HG02973 (cell line): ENCODE data around the gene AIG1.
"Not testable (repeated sequence)": the region's sequence is repeated elsewhere in the genome, so short reads cannot be mapped to it uniquely, and the experiment has no call there.

Source experiments
- ATAC-seq: cut with Tn5 transposase; IDR thresholded peaks from one replicate; pipeline ENCODE4 v1.9.1; 2021; ENCODE audit warnings: moderate library complexity; ENCODE audit not compliant: unreplicated experiment

Gene AIG1

GRCh38 chr6:143223895-143224294, 163.2 kb downstream of the AIG1 start:
- no peak for ATAC-seq

- ATAC-seq = no peak
These were observed 163.8 kb downstream of the AIG1 start for GRCh38 chr6:143224516-143224915.

DNA sequence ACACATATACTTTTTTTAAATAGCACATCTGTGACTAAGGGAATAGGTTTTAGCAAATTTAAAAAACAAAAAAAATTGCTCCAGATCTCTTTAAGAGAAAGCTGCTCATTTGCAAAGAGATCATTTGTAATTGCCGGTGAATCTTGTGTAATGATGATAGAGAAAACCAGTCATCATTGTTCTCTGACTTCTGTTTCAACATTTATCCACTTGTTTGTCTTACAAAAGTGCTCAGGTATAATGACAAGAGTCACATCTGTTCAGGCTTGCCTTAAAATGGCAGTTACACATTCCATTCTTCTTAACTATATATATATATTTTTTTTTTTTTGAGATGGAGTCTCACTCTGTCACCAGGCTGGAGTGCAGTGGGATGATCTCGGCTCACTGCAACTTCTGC, 165.2 kb downstream of the AIG1 start:
- ATAC-seq = no peak

GRCh38 chr6:143227675-143228074, 167.0 kb downstream of the AIG1 start:
- ATAC-seq = no peak

DNA sequence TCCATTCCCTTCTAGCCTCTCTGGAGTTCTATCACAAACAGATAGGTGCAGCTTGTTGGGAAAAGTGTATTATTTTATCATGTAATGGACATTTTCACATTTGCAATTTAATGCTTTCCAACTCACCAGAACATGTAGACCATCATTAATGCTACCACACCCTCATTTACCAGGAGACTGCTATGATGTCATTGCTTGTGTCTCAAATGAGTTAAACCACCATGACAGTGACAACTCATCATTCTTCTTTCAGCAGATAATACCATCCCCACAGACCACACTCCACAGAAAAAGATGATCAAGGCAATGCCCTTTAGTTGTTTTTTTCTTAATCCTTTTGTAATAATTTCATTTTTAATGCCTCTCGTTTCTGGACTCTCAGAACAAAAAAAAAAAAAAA, 168.7 kb downstream of the AIG1 start:
- ATAC-seq = no peak

DNA sequence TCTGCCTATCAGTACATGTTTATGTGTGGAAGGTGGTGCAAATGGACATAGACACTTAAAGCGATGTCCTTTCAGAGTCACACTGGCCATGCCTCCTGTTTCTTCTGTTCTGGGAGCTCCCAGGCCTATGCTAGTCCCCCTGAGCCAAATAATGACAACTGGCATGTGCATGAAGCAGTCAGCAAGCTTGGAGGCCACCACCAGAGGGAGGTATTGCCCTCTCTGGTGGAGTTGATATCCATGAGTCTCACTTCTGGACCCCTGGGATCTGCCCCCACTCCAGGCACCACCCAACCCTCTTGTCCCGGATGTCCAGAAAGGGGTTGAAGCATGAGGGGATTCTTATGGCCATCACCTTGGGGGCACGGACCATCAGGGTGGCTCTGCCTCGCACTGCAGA, 172.2 kb downstream of the AIG1 start:
- ATAC-seq = no peak

DNA sequence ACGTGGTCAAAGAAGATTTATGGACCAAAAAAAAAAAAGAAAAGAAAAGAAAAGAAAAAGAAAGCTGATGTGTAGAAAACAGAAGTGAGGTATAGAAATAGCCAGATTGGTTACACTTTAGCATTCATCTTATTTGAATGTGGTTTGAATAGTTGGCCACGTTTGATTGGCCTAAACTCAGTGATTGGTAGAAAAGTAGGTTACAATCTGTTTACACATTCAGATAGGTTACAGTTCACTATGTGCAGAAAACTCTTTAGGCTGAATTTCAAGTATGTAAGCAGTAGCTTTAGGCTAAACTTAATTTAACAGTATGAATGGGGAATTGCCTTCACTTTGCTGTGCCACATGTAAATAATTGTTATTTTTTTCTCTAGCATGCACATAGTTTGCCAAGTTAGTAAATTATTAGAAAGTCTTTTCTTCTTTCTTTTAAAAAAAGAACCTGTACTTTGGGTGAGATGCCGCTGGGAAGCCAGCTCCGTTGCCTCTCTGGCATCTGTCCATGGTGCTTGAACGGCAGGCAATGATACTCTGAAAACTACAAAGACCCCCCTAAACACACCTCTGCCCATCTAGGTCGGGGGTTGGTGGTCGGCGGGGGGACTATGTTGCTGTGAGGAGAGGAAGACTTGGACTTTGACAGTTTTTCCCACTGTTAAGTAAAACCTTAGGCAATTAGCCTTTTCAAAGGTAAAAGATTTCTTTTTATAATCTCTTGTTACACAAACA, 173.0 kb downstream of the AIG1 start:
- ATAC-seq = no peak

DNA sequence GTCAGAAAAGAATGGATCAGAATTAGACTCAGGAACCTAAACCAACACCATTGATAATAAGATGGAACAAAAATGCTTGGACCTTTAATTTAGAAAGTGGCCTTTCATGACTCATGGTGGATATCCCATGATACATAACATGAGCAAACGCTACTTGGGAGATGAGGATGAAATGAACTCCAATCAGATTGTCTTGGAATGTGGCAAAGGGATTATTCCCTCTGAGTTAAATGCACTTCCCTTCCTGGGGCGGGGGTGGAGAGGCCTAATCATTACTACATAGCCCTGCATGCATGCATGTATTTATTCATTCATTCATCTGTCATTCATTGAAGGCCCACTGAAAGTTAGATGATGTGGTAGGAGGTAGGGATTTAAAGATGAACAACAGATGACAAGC, 174.0 kb downstream of the AIG1 start:
- no peak for ATAC-seq

GRCh38 chr6:143236151-143236798, 175.6 kb downstream of the AIG1 start:
- no peak for ATAC-seq

DNA sequence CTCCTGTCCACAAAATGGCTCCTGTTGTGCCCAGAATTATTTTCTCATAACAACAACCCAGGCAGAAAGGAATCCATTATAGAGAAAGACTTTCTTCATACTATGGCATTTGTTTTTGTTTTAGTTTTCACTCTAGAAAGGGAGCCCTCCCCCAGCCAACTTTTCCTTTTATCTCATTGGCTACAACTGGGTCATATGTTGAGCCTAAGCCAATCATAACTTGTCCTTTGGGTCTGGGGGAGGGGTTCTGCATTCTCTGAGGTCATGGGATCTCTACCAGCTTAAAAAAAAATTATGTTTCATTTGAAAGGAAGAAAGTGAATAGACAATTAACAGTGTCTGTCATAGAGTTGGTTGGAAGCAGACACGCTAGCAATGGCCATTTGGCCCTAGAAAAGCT, 177.6 kb downstream of the AIG1 start:
- ATAC-seq = no peak

DNA sequence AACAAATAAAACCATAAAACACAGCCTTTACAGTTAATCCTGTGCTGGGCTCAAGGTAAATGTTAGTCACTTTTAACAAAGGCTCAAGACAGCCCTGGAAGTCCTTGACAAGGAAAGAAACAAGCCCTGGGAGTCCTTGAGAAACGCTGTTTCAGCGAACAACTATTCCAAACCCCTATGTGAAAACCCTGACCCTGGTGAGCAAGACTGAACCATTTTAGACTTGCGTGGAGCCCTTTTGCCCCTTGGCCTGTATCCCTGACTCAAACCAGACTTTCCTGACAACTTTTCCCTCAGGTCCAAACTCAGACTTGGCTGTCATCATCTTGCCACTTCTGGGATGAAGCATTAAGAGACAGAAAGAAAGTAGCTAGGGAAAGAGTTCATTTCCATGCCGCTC, 180.4 kb downstream of the AIG1 start:
- no peak for ATAC-seq

GRCh38 chr6:143241911-143242310, 181.2 kb downstream of the AIG1 start:
- no peak for ATAC-seq

DNA sequence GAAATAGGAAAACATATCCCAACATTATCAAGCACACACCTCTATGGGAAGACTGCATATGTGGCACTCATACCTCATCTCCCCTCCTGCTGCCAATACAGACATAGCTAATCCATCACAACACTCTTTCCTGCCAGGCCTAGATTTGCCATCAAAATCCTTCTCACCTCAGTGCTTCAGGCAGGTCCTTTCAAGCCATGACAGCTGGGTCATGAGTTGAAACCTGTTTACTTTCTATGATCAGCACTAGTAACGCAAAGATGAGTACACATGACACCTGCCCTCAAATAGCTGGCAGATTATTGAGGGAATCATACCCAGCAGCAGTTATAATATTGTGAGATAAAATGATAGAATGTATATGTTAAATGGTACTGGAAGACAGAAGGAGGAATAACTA, 183.1 kb downstream of the AIG1 start:
- ATAC-seq = no peak

GRCh38 chr6:143245656-143246055, 185.0 kb downstream of the AIG1 start:
- no peak for ATAC-seq

DNA sequence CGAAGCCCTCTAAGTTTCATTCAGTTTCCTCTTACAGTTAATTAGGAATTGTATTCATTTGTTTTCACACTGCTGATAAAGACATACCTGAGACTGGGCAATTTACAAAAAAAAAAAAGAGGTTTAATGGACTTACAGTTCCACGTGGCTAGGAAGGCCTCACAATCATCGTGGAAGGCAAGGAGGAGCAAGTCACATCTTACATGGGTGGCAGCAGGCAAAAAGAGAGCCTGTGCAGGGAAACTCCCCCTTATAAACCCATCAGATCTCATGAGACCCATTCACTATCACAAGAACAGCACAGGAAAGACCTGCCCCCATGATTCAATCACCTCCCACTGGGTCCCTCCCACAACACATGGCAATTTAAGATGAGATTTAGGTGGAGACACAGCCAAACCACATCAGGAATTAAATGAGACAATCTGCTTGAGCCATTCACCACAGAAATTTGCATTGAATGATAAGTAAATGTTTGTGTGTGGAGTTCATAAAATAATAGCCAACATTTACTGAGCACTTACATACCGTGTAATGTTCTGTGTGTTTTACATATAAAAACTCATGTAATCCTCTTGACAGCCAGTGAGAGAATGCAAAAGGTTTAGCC, 185.6 kb downstream of the AIG1 start:
- not testable (repeated sequence) for ATAC-seq

- ATAC-seq = no peak
These were observed 186.9 kb downstream of the AIG1 start for GRCh38 chr6:143247586-143247985.

DNA sequence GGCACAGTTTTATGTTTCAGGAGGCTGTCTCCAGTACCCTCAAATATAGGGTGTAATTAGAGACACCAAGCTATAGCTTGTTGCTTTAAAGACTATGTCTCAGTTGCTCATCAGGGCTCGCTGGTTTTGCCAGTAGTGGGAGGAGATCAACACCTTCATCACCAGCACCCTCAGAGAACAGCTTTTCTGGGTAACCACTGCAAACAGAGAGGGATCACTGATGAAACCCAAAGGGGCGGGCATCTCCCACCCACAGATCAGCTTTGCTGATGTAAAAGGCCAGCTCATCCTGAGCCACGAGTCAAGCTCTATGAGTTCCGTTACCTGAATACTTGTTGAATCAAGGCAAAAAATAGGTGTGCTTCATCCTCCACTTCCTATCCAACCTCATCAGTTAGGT, 187.7 kb downstream of the AIG1 start:
- ATAC-seq = no peak

DNA sequence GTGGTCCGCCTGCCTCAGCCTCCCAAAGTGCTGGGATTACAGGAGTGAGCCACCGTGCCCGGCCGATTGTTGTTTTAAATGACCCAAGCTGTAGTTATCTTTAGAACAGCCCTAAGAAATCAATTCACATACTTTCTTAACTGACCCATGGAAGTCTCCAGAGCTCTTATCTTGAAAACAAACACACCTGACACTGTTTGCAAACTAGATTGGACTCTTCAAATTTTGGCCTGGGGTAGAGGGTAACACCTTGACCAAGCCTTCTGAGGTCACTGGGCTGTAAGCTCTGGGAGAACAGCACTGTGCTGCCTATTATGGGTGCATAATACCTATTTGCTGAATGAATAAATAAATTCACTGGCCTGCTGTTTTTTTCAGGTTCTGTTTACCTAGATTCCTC, 190.6 kb downstream of the AIG1 start:
- ATAC-seq = no peak

DNA sequence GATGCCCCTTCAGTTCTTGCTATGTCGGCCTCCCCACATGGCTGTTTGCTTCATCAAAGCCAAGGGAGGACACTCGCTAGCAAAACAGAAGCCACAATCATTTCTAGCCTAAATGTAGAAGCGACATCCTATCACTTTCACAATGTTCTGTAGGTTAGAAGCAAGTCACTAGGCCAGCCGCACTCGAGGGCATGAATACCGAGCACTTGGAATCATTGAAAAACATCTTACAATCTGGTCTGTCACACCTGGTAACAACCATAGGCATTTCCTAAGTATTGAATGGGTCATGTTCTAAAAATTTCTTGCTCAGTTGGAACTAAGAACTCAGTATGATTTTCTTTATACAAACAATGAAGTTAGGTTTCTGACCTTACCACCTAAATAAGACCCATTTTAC, 192.3 kb downstream of the AIG1 start:
- ATAC-seq = no peak

DNA sequence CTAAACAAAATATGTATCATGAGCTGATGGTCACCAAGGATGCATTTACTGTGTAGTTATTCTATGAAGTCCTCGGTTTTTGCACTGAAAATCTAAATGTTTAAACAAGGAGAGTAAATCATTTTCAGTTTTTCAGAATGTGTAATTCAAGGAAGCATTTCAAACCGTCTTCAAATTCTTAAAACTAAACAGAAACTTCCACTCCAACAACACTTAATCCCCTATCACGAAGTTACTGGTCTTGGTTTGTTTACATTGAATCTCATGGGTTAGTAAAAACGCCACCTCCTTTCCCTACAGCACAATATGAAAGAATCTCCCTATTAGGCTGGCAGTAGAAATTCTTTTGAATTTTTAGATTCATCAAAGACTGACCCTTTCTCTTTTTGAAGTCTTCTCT, 192.9 kb downstream of the AIG1 start:
- ATAC-seq = no peak

DNA sequence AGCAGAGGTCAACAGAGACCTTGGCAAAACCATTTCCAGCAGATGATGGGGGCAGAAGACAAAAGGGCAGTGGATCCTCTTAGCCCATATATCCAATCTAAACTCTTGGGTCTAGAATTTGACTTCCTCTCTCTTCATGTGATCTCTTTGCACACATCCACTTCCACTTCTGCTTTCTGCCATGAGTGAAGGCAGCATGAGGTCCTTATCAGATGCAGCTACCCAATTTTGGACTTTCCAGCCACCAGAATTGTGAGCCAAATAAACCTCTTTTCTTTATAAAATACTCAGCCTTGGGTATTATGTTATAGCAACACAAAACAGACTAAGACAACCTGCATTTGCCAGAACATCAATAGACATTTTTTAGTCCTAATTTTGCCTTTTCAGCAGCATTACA, 198.3 kb downstream of the AIG1 start:
- no peak for ATAC-seq

- ATAC-seq = no peak
These were observed 200.2 kb downstream of the AIG1 start for GRCh38 chr6:143260857-143261256.
